Effector memory CD8-positive, alpha-beta T cell (primary cell): ENCODE measurements around the gene AKR1C2.
"Not testable (repeated sequence)": the region's sequence is repeated elsewhere in the genome, so short reads cannot be mapped to it uniquely, and the experiment has no call there.

ENCODE experiments used
- ATAC-seq: fragments of 150-1000 bp; cut with Tn5 transposase; replicated peaks from 2 replicates; pipeline ENCODE4 v1.10.0; 2021; ENCODE audit warnings: mild to moderate bottlenecking, moderate library complexity
- DNase-seq, 3 experiments: peaks; one replicate each; pipeline ENCODE4 v3.0.0; 2021
- H3K27ac Mint-ChIP-seq, 2 donors: one replicate each; pipeline ENCODE4 v1.8.0; 2022; ENCODE audit warnings: mild to moderate bottlenecking in 2 of 2, mixed read lengths in 2 of 2, moderate library complexity in 2 of 2
- H3K27me3 Mint-ChIP-seq, 2 donors: one replicate each; pipeline ENCODE4 v1.8.0; 2022; ENCODE audit warnings: mixed read lengths in 2 of 2
- H3K36me3 Mint-ChIP-seq: one replicate; pipeline ENCODE4 v1.8.0; 2022; ENCODE audit warnings: mild to moderate bottlenecking, moderate library complexity, mixed read lengths; ENCODE audit not compliant: insufficient read depth
- H3K4me1 Mint-ChIP-seq, 2 donors: one replicate each; pipeline ENCODE4 v1.8.0; 2022; ENCODE audit warnings: low read depth in 2 of 2, mixed read lengths in 2 of 2
- H3K4me3 Mint-ChIP-seq, 2 donors: one replicate each; pipeline ENCODE4 v1.8.0; 2022; ENCODE audit warnings: mild to moderate bottlenecking in 2 of 2, mixed read lengths in 2 of 2, moderate library complexity in 2 of 2
- H3K9me3 Mint-ChIP-seq, 2 donors: one replicate each; pipeline ENCODE4 v1.8.0; 2022; ENCODE audit warnings: mixed read lengths in 2 of 2

Gene AKR1C2

DNA sequence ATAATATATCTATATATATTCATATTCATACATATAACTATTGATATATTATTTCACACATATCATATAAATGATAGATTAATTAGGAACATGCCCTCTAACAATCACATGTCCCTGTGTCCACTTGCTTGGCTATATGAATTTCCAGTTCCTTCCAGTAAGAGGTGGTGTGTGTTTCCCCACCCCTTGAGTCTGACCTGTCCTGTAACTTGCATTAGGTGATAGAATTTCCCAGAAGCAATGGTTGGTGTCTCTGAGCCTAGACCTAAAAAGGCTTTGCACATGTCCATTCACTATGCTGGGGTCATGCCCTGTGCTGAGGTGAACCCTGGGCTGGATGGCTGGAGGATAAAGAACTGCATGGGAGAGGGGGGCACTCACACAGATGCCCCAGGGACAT is 9.4 kb downstream of the AKR1C2 start:
- not testable (repeated sequence) for H3K9me3 Mint-ChIP-seq, H3K36me3 Mint-ChIP-seq, H3K4me1 Mint-ChIP-seq, DNase-seq, H3K4me3 Mint-ChIP-seq, H3K27ac Mint-ChIP-seq, ATAC-seq
- H3K27me3 Mint-ChIP-seq: peaks cover 9 to 12% of the 10 kb centered on the region in 2 donors

GRCh38 chr10:4992564-4992963 is 11.1 kb downstream of the AKR1C2 start:
- H3K36me3 Mint-ChIP-seq, H3K27ac Mint-ChIP-seq, H3K4me3 Mint-ChIP-seq, ATAC-seq, H3K4me1 Mint-ChIP-seq, DNase-seq, H3K9me3 Mint-ChIP-seq: not testable (repeated sequence)
- H3K27me3 Mint-ChIP-seq: peaks cover 6 to 11% of the 10 kb centered on the region in 2 donors

DNA sequence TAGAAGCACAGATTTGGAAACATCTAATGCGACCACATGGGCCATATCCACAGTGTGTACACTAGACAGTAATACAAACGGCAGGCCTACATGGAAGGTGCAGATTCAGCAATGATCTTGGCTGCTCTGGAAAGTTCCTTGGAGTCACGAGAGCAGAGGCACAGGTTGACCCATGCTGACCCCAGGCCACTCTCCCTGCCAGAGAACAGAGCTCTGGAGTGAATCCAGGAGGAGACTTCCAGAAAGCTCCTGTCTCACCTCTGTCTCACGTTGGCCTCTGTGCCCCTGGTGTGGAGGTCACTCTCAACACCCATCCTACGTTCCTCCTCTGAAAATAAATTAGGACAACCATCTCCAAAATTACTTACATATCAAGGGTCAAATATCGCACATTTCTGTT is 12.2 kb downstream of the AKR1C2 start:
- H3K4me1 Mint-ChIP-seq, ATAC-seq, H3K4me3 Mint-ChIP-seq, H3K27ac Mint-ChIP-seq, H3K9me3 Mint-ChIP-seq, DNase-seq, H3K36me3 Mint-ChIP-seq: not testable (repeated sequence)
- peaks cover 10 to 11% of the 10 kb centered on the region in 2 donors for H3K27me3 Mint-ChIP-seq

GRCh38 chr10:4990217-4990616 is 13.4 kb downstream of the AKR1C2 start:
- Mint-ChIP-seq H3K27ac (no peak overlapping the region), H3K9me3 (no peaks in the 10 kb centered on the region), H3K36me3 (no peaks in the 10 kb centered on the region), H3K4me1 (no peaks in the 10 kb centered on the region), H3K27me3 (peaks cover 20 to 23% of the 10 kb centered on the region in 2 donors), H3K4me3 (no peak overlapping the region)
- no peak for ATAC-seq
- DNase-seq: no peak

- not testable (repeated sequence) for ATAC-seq, H3K4me3 Mint-ChIP-seq, DNase-seq, H3K9me3 Mint-ChIP-seq, H3K27ac Mint-ChIP-seq, H3K4me1 Mint-ChIP-seq, H3K36me3 Mint-ChIP-seq
- peaks cover 26 to 38% of the 10 kb centered on the region in 2 donors for H3K27me3 Mint-ChIP-seq
Measured at GRCh38 chr10:4988000-4988641, 15.5 kb downstream of the AKR1C2 start.

GRCh38 chr10:4984971-4985594 is 18.6 kb downstream of the AKR1C2 start:
- Mint-ChIP-seq H3K36me3 (peaks cover 5% of the 10 kb centered on the region), H3K4me3 (no peak overlapping the region), H3K27me3 (peaks cover 42 to 62% of the 10 kb centered on the region in 2 donors), H3K9me3 (no peaks in the 10 kb centered on the region), H3K4me1 (peaks cover 0 to 4% of the 10 kb centered on the region in 2 donors), H3K27ac (no peak overlapping the region)
- DNase-seq (no peak), ATAC-seq (no peak)

DNA sequence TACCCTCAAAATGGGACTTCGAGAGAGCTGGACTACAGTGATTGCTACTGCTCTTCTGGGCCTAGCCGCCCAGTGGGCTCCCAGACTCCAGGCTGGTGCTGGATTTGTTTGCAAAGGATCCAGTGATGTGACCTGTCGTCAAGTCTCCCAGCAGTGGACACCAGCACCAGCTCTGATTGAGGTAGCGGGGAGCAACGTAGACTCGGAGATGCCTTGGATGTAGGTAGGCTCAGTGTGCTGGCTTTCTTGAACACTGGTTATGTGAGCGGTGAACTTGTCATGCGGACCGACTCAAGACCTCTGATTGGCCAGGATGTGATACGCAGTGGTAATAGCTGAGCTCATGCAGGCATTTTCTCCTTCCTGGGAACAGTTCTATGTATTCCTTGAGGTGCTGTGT is 19.4 kb downstream of the AKR1C2 start:
- H3K9me3 Mint-ChIP-seq: no peaks in the 10 kb centered on the region

GRCh38 chr10:4983615-4984216 is 19.9 kb downstream of the AKR1C2 start:
- H3K27ac Mint-ChIP-seq: no peak overlapping the region
- peaks cover 5% of the 10 kb centered on the region for H3K36me3 Mint-ChIP-seq
- ATAC-seq (no peak), DNase-seq (no peak)
- peaks cover 42 to 51% of the 10 kb centered on the region in 2 donors for H3K27me3 Mint-ChIP-seq
- peaks cover 0 to 4% of the 10 kb centered on the region in 2 donors for H3K4me1 Mint-ChIP-seq
- no peaks in the 10 kb centered on the region for H3K9me3 Mint-ChIP-seq
- no peak overlapping the region for H3K4me3 Mint-ChIP-seq

More for the DNA sequence above, 19.4 kb downstream of the AKR1C2 start:
- no peak for ATAC-seq
- no peak overlapping the region for H3K4me3 Mint-ChIP-seq
- H3K4me1 Mint-ChIP-seq: peaks cover 0 to 4% of the 10 kb centered on the region in 2 donors
- H3K27ac Mint-ChIP-seq: no peak overlapping the region
- no peak for DNase-seq
- H3K27me3 Mint-ChIP-seq: peaks cover 42 to 53% of the 10 kb centered on the region in 2 donors
- H3K36me3 Mint-ChIP-seq: peaks cover 5% of the 10 kb centered on the region

DNA sequence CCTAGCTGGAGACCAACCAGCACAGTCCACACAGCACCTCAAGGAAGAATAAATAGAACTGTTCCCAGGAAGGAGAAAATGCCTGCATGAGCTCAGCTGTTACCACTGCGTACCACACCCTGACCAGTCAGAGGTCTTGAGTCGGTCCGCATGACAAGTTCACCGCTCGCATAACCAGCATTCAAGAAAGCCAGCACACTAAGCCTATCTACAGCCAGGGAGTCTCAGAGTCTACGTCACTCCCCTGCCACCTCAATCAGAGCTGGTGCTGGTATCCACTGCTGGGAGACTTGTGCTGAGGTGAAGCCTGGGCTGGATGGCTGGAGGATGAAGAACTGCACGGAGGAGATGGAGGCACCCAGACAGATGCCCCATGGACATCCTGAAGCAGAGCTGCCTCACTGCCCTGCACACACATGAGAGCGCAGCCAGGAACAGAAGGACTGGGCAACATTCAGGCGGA is 20.9 kb downstream of the AKR1C2 start:
- no peaks in the 10 kb centered on the region for H3K9me3 Mint-ChIP-seq
- no peak for DNase-seq

GRCh38 chr10:4981722-4982471 is 21.8 kb downstream of the AKR1C2 start:
- no peak for ATAC-seq
- peaks cover 42 to 51% of the 10 kb centered on the region in 2 donors for H3K27me3 Mint-ChIP-seq
- H3K27ac Mint-ChIP-seq: no peak overlapping the region
- H3K4me3 Mint-ChIP-seq: no peak overlapping the region
- peaks cover 0 to 4% of the 10 kb centered on the region in 2 donors for H3K4me1 Mint-ChIP-seq
- DNase-seq: no peak
- H3K9me3 Mint-ChIP-seq: no peaks in the 10 kb centered on the region
- peaks cover 5% of the 10 kb centered on the region for H3K36me3 Mint-ChIP-seq

More for the DNA sequence above, 20.9 kb downstream of the AKR1C2 start:
- Mint-ChIP-seq H3K4me3 (no peak overlapping the region), H3K27ac (no peak overlapping the region), H3K36me3 (peaks cover 5% of the 10 kb centered on the region), H3K27me3 (peaks cover 42 to 51% of the 10 kb centered on the region in 2 donors), H3K4me1 (peaks cover 0 to 4% of the 10 kb centered on the region in 2 donors)
- no peak for ATAC-seq

DNA sequence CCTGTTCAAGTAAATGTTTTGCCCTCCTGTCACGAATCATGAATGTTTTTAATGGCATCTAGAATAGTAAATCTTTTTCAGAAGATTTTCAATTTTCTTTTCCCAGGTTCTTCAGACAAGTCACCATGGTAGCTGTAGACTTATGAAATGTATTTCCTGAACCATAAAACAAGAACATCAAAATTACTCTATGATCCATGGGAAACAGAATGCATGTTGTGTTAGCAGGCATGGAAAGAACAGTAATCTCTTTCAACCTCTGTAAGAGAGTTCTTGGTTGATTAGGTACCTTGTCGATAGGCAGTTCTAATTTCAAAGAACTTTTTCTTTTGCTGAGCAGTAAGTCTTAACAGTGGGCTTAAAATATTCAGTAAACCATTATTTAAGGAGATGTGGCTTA is 22.9 kb downstream of the AKR1C2 start:
- Mint-ChIP-seq H3K27me3 (peaks cover 34 to 45% of the 10 kb centered on the region in 2 donors), H3K36me3 (peaks cover 5% of the 10 kb centered on the region), H3K4me3 (no peak overlapping the region), H3K27ac (no peak overlapping the region), H3K4me1 (peaks cover 0 to 4% of the 10 kb centered on the region in 2 donors), H3K9me3 (no peaks in the 10 kb centered on the region)
- DNase-seq (no peak), ATAC-seq (no peak)

DNA sequence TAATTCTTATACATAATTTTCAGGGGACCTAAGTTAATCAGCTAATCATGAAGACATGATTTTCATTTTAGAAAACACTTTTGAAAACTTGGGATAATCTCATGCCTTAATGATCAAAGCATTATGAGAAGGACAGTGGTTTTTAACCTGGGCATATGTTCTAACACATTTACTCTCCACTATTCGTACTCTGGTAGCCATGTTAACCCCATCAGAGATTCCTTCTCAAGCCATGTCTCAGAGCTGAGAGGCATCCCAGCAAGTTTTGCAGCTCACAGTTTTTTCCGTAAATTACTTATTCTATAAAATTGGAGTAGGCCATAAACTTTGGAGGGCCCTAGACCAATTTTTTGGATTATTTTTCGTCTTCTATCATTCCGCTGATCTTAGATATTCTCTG is 24.8 kb downstream of the AKR1C2 start:
- ATAC-seq: no peak
- no peak overlapping the region for H3K4me3 Mint-ChIP-seq
- peaks cover 22 to 26% of the 10 kb centered on the region in 2 donors for H3K27me3 Mint-ChIP-seq
- no peak for DNase-seq
- no peaks in the 10 kb centered on the region for H3K9me3 Mint-ChIP-seq
- peaks cover 0 to 4% of the 10 kb centered on the region in 2 donors for H3K4me1 Mint-ChIP-seq
- H3K36me3 Mint-ChIP-seq: peaks cover 5% of the 10 kb centered on the region
- no peak overlapping the region for H3K27ac Mint-ChIP-seq

- Mint-ChIP-seq H3K4me1 (peaks cover 0 to 4% of the 10 kb centered on the region in 2 donors), H3K27ac (no peak overlapping the region), H3K9me3 (no peaks in the 10 kb centered on the region)
Measured at GRCh38 chr10:4977025-4977424, 26.6 kb downstream of the AKR1C2 start.

More at GRCh38 chr10:4977025-4977424, 26.6 kb downstream of the AKR1C2 start:
- no peak overlapping the region for H3K4me3 Mint-ChIP-seq
- H3K27me3 Mint-ChIP-seq: peaks cover 12 to 16% of the 10 kb centered on the region in 2 donors
- DNase-seq (no peak), ATAC-seq (no peak)
- H3K36me3 Mint-ChIP-seq: no peaks in the 10 kb centered on the region
